K562 (cell line): ENCODE measurements around the gene TTC31. TPM values are rescaled to one million over a fixed set of nuclear protein-coding genes. Genes with fewer than 3 reads are reported as not detected.

ENCODE experiments used
- ATAC-seq: fragments of 200-7000 bp; cut with Tn5 transposase; 3 replicates; pipeline ENCODE4 v1.9.1; 2020; ENCODE audit warnings: moderate library complexity
- BruUV-seq: library from RNA; stranded (reverse); fragments of 400-500 nt; replicated peaks from 2 replicates; lab custom pipeline; 2021; lab: Mats Ljungman, UMichigan
- CTCF ChIA-PET: fragments of 300-600 bp; formaldehyde crosslinking; extraction: SDS; loops from one replicate; lab custom pipeline; 2021; ENCODE audit warnings: low intra/inter-chr PET ratio; lab: Yijun Ruan, JAX
- POLR2A ChIA-PET: fragments of 300-600, 350-650 bp; sonication (Branson Sonifier 250); formaldehyde crosslinking; extraction: SDS; loops from one replicate; lab custom pipeline; 2021; ENCODE audit warnings: antibody characterized with exemption, inconsistent platforms; lab: Yijun Ruan, JAX
- DNase-seq, 4 experiments: peaks; one replicate each; pipeline versions ENCODE4 v3.0.0 to v3.0.0-alpha.2; 2011 to 2018; ENCODE audit warnings: low spot score in 3 of 4, mixed read lengths in 3 of 4; ENCODE audit errors: extremely low read depth in 1 of 4
- FAIRE-seq: peaks from 2 replicates; lab custom pipeline; 2011; peaks lifted over from hg19 to GRCh38; lab: Jason Lieb, UNC
- H2AFZ ChIP-seq: 2 replicates; pipeline ENCODE4 v1.6.0; 2011; ENCODE audit warnings: low read depth, low read length, control low read depth, inconsistent platforms
- H3K27ac ChIP-seq: fragments of 200-600 bp; 3 replicates; pipeline ENCODE4 v1.8.0; 2011; ENCODE audit warnings: low read depth, mild to moderate bottlenecking, control low read depth, inconsistent platforms, low read length, moderate library complexity, mixed read lengths; ENCODE audit errors: extremely low read depth
- H3K27me3 ChIP-seq, 2 experiments: fragments of 300-600 bp in 1 of 2; 2 replicates in 1 of 2; 3 replicates in 1 of 2; pipeline versions ENCODE4 v1.6.0 to v1.8.0; 2011; ENCODE audit warnings: inconsistent platforms in 2 of 2, low read length in 2 of 2, mild to moderate bottlenecking in 1 of 2, mixed read lengths in 1 of 2, moderate library complexity in 1 of 2; ENCODE audit not compliant: control insufficient read depth in 2 of 2, insufficient read depth in 2 of 2
- H3K36me3 ChIP-seq: fragments of 300-600 bp; 3 replicates; pipeline ENCODE4 v1.8.0; 2011; ENCODE audit warnings: mild to moderate bottlenecking, low read length, inconsistent platforms; ENCODE audit not compliant: control insufficient read depth, insufficient read depth
- H3K4me1 ChIP-seq, 2 experiments: fragments of 200-600 bp in 1 of 2; replicated peaks in 1 of 2; 2 replicates in 1 of 2; 3 replicates in 1 of 2; pipeline versions ENCODE4 v1.5.1 to v1.8.0; 2011; ENCODE audit warnings: inconsistent platforms in 2 of 2, low read length in 2 of 2, mild to moderate bottlenecking in 1 of 2, mixed read lengths in 1 of 2, moderate library complexity in 1 of 2; ENCODE audit not compliant: control insufficient read depth in 2 of 2, insufficient read depth in 2 of 2
- H3K4me2 ChIP-seq: 2 replicates; pipeline ENCODE4 v1.6.1; 2011; ENCODE audit warnings: low read length, control low read depth, inconsistent platforms, mixed read lengths; ENCODE audit not compliant: insufficient read depth
- H3K4me3 ChIP-seq: fragments of 200-600 bp; sonication (generic), shearing (Covaris generic); 2 replicates; pipeline ENCODE4 v1.5.1; 2016; ENCODE audit warnings: control low read depth, inconsistent platforms
- H3K79me2 ChIP-seq: fragments of 200-600 bp; 3 replicates; pipeline ENCODE4 v1.8.0; 2011; ENCODE audit warnings: low read length, inconsistent platforms; ENCODE audit not compliant: control insufficient read depth, insufficient read depth
- H3K9ac ChIP-seq, 2 experiments: 2 replicates each; pipeline versions ENCODE4 v1.6.0 to v1.6.1; 2011; ENCODE audit warnings: low read depth in 2 of 2, low read length in 2 of 2, control low read depth in 1 of 2, inconsistent platforms in 1 of 2, mild to moderate bottlenecking in 1 of 2, mixed read lengths in 1 of 2; ENCODE audit not compliant: insufficient read depth in 1 of 2
- H3K9me1 ChIP-seq: one replicate; pipeline ENCODE4 v1.6.0; 2011; ENCODE audit warnings: inconsistent platforms, mild to moderate bottlenecking, low read length, moderate library complexity; ENCODE audit not compliant: control insufficient read depth, insufficient read depth
- H3K9me3 ChIP-seq: replicated peaks from 2 replicates; pipeline ENCODE4 v1.5.1; 2011; ENCODE audit warnings: low read depth, low read length, inconsistent platforms; ENCODE audit not compliant: control insufficient read depth, insufficient read depth
- H4K20me1 ChIP-seq: replicated peaks from 2 replicates; pipeline ENCODE4 v1.6.1; 2011; ENCODE audit warnings: low read length, inconsistent platforms, mixed read lengths; ENCODE audit not compliant: control insufficient read depth, insufficient read depth
- CBFA2T2 ChIP-seq: fragments of 450-650 bp; conservative IDR thresholded peaks from 2 replicates; pipeline ENCODE4 v1.6.1; 2017; ENCODE audit warnings: mild to moderate bottlenecking
- CBX5 ChIP-seq: IDR thresholded peaks from 2 replicates; pipeline ENCODE4 v1.6.1; 2014; ENCODE audit warnings: low read depth, borderline replicate concordance
- CREM ChIP-seq: IDR thresholded peaks from 2 replicates; pipeline ENCODE4 v1.6.1; 2014; ENCODE audit warnings: antibody characterized with exemption, low read depth
- ILF3 ChIP-seq: fragments of 450-650 bp; IDR thresholded peaks from 2 replicates; pipeline ENCODE4 v1.6.1; 2018; ENCODE audit warnings: antibody characterized with exemption, mild to moderate bottlenecking, moderate library complexity, borderline replicate concordance
- MEIS2 ChIP-seq: fragments of 450-650 bp; IDR thresholded peaks from 2 replicates; pipeline ENCODE4 v1.6.1; 2014; ENCODE audit warnings: mild to moderate bottlenecking; ENCODE audit not compliant: partially characterized antibody
- MYBL2 ChIP-seq, 2 experiments: fragments of 450-650 bp in 1 of 2; sonication (generic) in 1 of 2; formaldehyde crosslinking in 1 of 2; IDR thresholded peaks; 2 replicates each; pipeline versions ENCODE4 v1.6.1 to v1.8.1; 2017 to 2022; ENCODE audit warnings: borderline replicate concordance in 1 of 2, inconsistent platforms in 1 of 2, low read depth in 1 of 2, mild to moderate bottlenecking in 1 of 2, missing genetic modification reagents in 1 of 2, moderate library complexity in 1 of 2
- PML ChIP-seq: IDR thresholded peaks from 2 replicates; pipeline ENCODE4 v1.6.1; 2012; ENCODE audit warnings: low read length, inconsistent platforms
- POLR2AphosphoS2 ChIP-seq: IDR thresholded peaks from 2 replicates; pipeline ENCODE4 v1.6.1; 2012; ENCODE audit warnings: low read length, improper control_type of control experiment
- POLR2AphosphoS5 ChIP-seq: IDR thresholded peaks from 2 replicates; pipeline ENCODE4 v1.6.1; 2011; ENCODE audit warnings: mild to moderate bottlenecking, low read depth, low read length, moderate library complexity; ENCODE audit not compliant: control insufficient read depth, insufficient read depth
- TRIM24 ChIP-seq, 2 experiments: fragments of 450-650 bp; IDR thresholded peaks; 2 replicates each; pipeline ENCODE4 v1.6.1; 2016
- TRIM28 ChIP-seq: fragments of 450-650 bp; IDR thresholded peaks from 2 replicates; pipeline ENCODE4 v1.6.1; 2017
- ZBED1 ChIP-seq: IDR thresholded peaks from 2 replicates; pipeline ENCODE4 v1.6.1; 2014
- ZNF766 ChIP-seq: fragments of 200-800 bp; sonication (Bioruptor generic); conservative IDR thresholded peaks from 2 replicates; pipeline ENCODE4 v1.6.1; 2016; ENCODE audit warnings: missing genetic modification characterization, missing compliant biosample characterization
- WGBS: fragments of 100-300 bp; shearing (Covaris generic); methylation state at CpG from one replicate; pipeline ENCODE4 v1.1.6; 2016; ENCODE audit warnings: low coverage, mixed read lengths; ENCODE audit not compliant: insufficient coverage; ENCODE audit errors: missing lambda C conversion rate; 5-methylcytosine and 5-hydroxymethylcytosine counted together
- in situ Hi-C: fragments of 300-500 bp; cut with MboI; formaldehyde crosslinking; loops from 4 replicates; pipeline ENCODE4 v1.15.0; 2018; ENCODE audit warnings: inconsistent platforms, mixed read lengths
- intact Hi-C: fragments of 100-400 bp; cut with micrococcal nuclease; formaldehyde crosslinking; loops from 2 replicates; pipeline ENCODE4 v1.14.2; 2022
- polyA plus RNA-seq, 8 experiments: library from polyadenylated mRNA; depleted of rRNA in 4 of 8; stranded (reverse) in 5 of 8; unstranded in 3 of 8; fragments of >200 nt; fragmentation: Nextera tagmentation in 2 of 8; fragmentation: Illumina TruSeq in 1 of 8; extraction: Ambion mirVana in 2 of 8; extraction: Trizol in 1 of 8; gene quantifications; 2 replicates each; pipeline versions ENCODE4 v1.2.1 to v1.2.3, GENCODE V29; 2011 to 2014; ENCODE audit warnings: inconsistent platforms in 1 of 8, missing spikeins in 1 of 8
- total RNA-seq, 7 experiments: library from RNA; depleted of rRNA in 6 of 7; stranded (reverse); fragments of >200 nt in 6 of 7; fragmentation: Illumina TruSeq in 2 of 7; extraction: Trizol in 2 of 7; gene quantifications; 2 replicates each; pipeline versions ENCODE4 v1.2.1 to v1.2.3, GENCODE V29; 2011 to 2021; ENCODE audit warnings: low replicate concordance in 1 of 7
- TF ChIP-seq, protein P1 (sequence below): sonication (generic); formaldehyde crosslinking; IDR thresholded peaks from 2 replicates; pipeline ENCODE4 v1.4.0; 2020; ENCODE audit warnings: mild to moderate bottlenecking, missing genetic modification reagents
- TF ChIP-seq, protein P2 (sequence below), 2 experiments: fragments of 450-650 bp; IDR thresholded peaks; 2 replicates each; pipeline ENCODE4 v1.6.1; 2018; ENCODE audit warnings: mild to moderate bottlenecking in 2 of 2, low read depth in 1 of 2; ENCODE audit not compliant: partially characterized antibody in 2 of 2

Gene TTC31
- total and polyA plus RNA-seq, 9 of the 15 experiments (the other 6 are each of a cell fraction or from before 2014, with no cell fraction given) = 4.7 to 30.5 (median 15.9) TPM

GRCh38 chr2:74525717-74526648 lies 43.1 kb downstream of the TTC31 start, which contains the start of gene DQX1:
DQX1 (minus strand) TSS chr2:74526231; CDS start chr2:74525729, 502 bp downstream.
- ATAC-seq (no peak), FAIRE-seq (peak; percentile 87), DNase-seq (peak in 3 of 4 experiments; percentile 33 to 55 (median 40))
- Histone ChIP-seq H3K27me3 (no peaks in the 10 kb centered on the region), H3K4me3 (no peak within 1 kb of the TSS), H3K36me3 (peaks cover 37% of the 10 kb centered on the region), H3K79me2 (peaks cover 41% of the 10 kb centered on the region), H3K9me3 (no peaks in the 10 kb centered on the region), H3K4me2 (no peak within 1 kb of the TSS), H3K9ac (no peak within 1 kb of the TSS), H3K9me1 (peaks cover 3% of the 10 kb centered on the region), H2AFZ (no peak within 1 kb of the TSS), H3K4me1 (peaks cover 13 to 24% of the 10 kb centered on the region in 2 experiments), H3K27ac (no peak within 1 kb of the TSS), H4K20me1 (peaks cover 5% of the 10 kb centered on the region; the same call in 1 of the 2 replicates)
- POLR2A ChIA-PET = interaction anchor here (1.0 to 1.5 kb wide), 4 partner anchors 17 to 33 kb away, joined by 3 to 7 read pairs (median 4); no protein-coding TSS in a partner anchor
- in situ Hi-C loops = no loop called here
- CTCF ChIA-PET = no interaction called here
- BruUV-seq = no TSS peak
- WGBS = 93% methylated on average over 11 of the region's 11 CpGs
- intact Hi-C loops = no loop called here
- TF ChIP-seq MYBL2 (IDR thresholded peaks at IDR 0.05; ENCODE audit: low read depth) (no peak), MYBL2 (CRISPR knock-in tag; IDR thresholded peaks at IDR 0.05; ENCODE audit: borderline replicate concordance) (no peak), TRIM28 (peak; percentile 97), ZBED1 (no peak), ZNF766 (0 out of 2 replicates have a peak, but pooled peaks have one; percentile 37), CREM (peak; percentile 73), CBFA2T2 (no peak), POLR2AphosphoS5 (peak; percentile 45; the same call in 1 of the 2 replicates), MEIS2 (peak; percentile 41), POLR2AphosphoS2 (peak; percentile 63; the same call in 1 of the 2 replicates), CBX5 (0 out of 2 replicates have a peak, but pooled peaks have one; percentile 58), TRIM24 (IDR thresholded peaks at IDR 0.05) (peak; percentile 54 to 81; a peak in 3 of 4 replicates), PML (0 out of 2 replicates have a peak, but pooled peaks have one; percentile 11), ILF3 (peak; percentile 67; the same call in 1 of the 2 replicates)
- TF ChIP-seq, protein P1, sequence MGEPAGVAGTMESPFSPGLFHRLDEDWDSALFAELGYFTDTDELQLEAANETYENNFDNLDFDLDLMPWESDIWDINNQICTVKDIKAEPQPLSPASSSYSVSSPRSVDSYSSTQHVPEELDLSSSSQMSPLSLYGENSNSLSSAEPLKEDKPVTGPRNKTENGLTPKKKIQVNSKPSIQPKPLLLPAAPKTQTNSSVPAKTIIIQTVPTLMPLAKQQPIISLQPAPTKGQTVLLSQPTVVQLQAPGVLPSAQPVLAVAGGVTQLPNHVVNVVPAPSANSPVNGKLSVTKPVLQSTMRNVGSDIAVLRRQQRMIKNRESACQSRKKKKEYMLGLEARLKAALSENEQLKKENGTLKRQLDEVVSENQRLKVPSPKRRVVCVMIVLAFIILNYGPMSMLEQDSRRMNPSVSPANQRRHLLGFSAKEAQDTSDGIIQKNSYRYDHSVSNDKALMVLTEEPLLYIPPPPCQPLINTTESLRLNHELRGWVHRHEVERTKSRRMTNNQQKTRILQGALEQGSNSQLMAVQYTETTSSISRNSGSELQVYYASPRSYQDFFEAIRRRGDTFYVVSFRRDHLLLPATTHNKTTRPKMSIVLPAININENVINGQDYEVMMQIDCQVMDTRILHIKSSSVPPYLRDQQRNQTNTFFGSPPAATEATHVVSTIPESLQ (CRISPR knock-in tag) = 0 out of 2 replicates have a peak, but pooled peaks have one; percentile 43
- TF ChIP-seq, protein P2, sequence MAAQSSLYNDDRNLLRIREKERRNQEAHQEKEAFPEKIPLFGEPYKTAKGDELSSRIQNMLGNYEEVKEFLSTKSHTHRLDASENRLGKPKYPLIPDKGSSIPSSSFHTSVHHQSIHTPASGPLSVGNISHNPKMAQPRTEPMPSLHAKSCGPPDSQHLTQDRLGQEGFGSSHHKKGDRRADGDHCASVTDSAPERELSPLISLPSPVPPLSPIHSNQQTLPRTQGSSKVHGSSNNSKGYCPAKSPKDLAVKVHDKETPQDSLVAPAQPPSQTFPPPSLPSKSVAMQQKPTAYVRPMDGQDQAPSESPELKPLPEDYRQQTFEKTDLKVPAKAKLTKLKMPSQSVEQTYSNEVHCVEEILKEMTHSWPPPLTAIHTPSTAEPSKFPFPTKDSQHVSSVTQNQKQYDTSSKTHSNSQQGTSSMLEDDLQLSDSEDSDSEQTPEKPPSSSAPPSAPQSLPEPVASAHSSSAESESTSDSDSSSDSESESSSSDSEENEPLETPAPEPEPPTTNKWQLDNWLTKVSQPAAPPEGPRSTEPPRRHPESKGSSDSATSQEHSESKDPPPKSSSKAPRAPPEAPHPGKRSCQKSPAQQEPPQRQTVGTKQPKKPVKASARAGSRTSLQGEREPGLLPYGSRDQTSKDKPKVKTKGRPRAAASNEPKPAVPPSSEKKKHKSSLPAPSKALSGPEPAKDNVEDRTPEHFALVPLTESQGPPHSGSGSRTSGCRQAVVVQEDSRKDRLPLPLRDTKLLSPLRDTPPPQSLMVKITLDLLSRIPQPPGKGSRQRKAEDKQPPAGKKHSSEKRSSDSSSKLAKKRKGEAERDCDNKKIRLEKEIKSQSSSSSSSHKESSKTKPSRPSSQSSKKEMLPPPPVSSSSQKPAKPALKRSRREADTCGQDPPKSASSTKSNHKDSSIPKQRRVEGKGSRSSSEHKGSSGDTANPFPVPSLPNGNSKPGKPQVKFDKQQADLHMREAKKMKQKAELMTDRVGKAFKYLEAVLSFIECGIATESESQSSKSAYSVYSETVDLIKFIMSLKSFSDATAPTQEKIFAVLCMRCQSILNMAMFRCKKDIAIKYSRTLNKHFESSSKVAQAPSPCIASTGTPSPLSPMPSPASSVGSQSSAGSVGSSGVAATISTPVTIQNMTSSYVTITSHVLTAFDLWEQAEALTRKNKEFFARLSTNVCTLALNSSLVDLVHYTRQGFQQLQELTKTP (IDR thresholded peaks at IDR 0.05; ENCODE audit: low read depth in 1 of 2, partially characterized antibody in 2 of 2) = peak in 1 of 2 experiments; percentile 88
